GM23338 (cell line): ENCODE measurements around the gene SDR39U1.
"Not testable (repeated sequence)": the region's sequence is repeated elsewhere in the genome, so short reads cannot be mapped to it uniquely, and the experiment has no call there.

Experiments
- CREB1 ChIP-seq: fragments of 250-450 bp; sonication (Bioruptor Pico); IDR thresholded peaks from 2 replicates; pipeline ENCODE4 v1.5.0; 2020; ENCODE audit warnings: low read depth, mild to moderate bottlenecking, moderate library complexity
- CTCF ChIP-seq, 2 experiments: fragments of 200-600 bp in 1 of 2; sonication (generic) in 1 of 2; conservative IDR thresholded peaks; 2 replicates each; pipeline versions ENCODE4 v1.5.1 to v1.6.1; 2016 to 2017; ENCODE audit warnings: antibody characterized with exemption in 2 of 2, low read depth in 2 of 2, mild to moderate bottlenecking in 2 of 2, moderate library complexity in 1 of 2
- ETS1 ChIP-seq: IDR thresholded peaks from 2 replicates; pipeline ENCODE4 v1.6.1; 2016; ENCODE audit warnings: antibody characterized with exemption
- EZH2 ChIP-seq: fragments of 200-600 bp; sonication (generic); IDR thresholded peaks from one replicate; pipeline ENCODE4 v1.8.0; 2017; ENCODE audit warnings: antibody characterized with exemption, mild to moderate bottlenecking, low read depth; ENCODE audit not compliant: unreplicated experiment
- EZH2phosphoT487 ChIP-seq: fragments of 200-600 bp; sonication (generic); IDR thresholded peaks from one replicate; pipeline ENCODE4 v1.8.1; 2018; ENCODE audit warnings: antibody characterized with exemption; ENCODE audit not compliant: unreplicated experiment
- JUNB ChIP-seq: IDR thresholded peaks from one replicate; pipeline ENCODE4 v1.6.1; 2016; ENCODE audit warnings: antibody characterized with exemption; ENCODE audit not compliant: unreplicated experiment
- NANOG ChIP-seq: IDR thresholded peaks from 2 replicates; pipeline ENCODE4 v1.6.1; 2016; ENCODE audit warnings: antibody characterized with exemption, borderline replicate concordance
- POLR2AphosphoS5 ChIP-seq: IDR thresholded peaks from 2 replicates; pipeline ENCODE4 v1.6.1; 2016; ENCODE audit warnings: antibody characterized with exemption, low read depth
- REST ChIP-seq: IDR thresholded peaks from one replicate; pipeline ENCODE4 v1.6.1; 2018; ENCODE audit warnings: antibody characterized with exemption; ENCODE audit not compliant: unreplicated experiment
- STAT1 ChIP-seq: IDR thresholded peaks from one replicate; pipeline ENCODE4 v1.6.1; 2016; ENCODE audit warnings: antibody characterized with exemption; ENCODE audit not compliant: unreplicated experiment
- ZNF114 ChIP-seq: fragments of 250-450 bp; sonication (Bioruptor Pico); IDR thresholded peaks from 2 replicates; pipeline ENCODE4 v1.5.0; 2020; ENCODE audit warnings: mild to moderate bottlenecking, moderate library complexity
- ZNF331 ChIP-seq: fragments of 250-450 bp; sonication (Bioruptor Pico); IDR thresholded peaks from 2 replicates; pipeline ENCODE4 v1.5.0; 2020; ENCODE audit warnings: low read depth, mild to moderate bottlenecking, moderate library complexity
- TF ChIP-seq, protein P1 (sequence below): fragments of 250-450 bp; sonication (Bioruptor Pico); IDR thresholded peaks from 2 replicates; pipeline ENCODE4 v1.5.0; 2020; ENCODE audit warnings: mild to moderate bottlenecking, moderate library complexity

GRCh38 chr14:24491586-24492408 is 49.2 kb upstream of the SDR39U1 start:
- TF ChIP-seq EZH2; EZH2phosphoT487; CTCF (conservative IDR thresholded peaks at IDR 0.05; ENCODE audit: low read depth in 2 of 2); STAT1; JUNB; REST; POLR2AphosphoS5; ZNF114 (CRISPR knock-in tag); ZNF331; CREB1 (CRISPR knock-in tag); NANOG; ETS1: not testable (repeated sequence)
- TF ChIP-seq, protein P1, sequence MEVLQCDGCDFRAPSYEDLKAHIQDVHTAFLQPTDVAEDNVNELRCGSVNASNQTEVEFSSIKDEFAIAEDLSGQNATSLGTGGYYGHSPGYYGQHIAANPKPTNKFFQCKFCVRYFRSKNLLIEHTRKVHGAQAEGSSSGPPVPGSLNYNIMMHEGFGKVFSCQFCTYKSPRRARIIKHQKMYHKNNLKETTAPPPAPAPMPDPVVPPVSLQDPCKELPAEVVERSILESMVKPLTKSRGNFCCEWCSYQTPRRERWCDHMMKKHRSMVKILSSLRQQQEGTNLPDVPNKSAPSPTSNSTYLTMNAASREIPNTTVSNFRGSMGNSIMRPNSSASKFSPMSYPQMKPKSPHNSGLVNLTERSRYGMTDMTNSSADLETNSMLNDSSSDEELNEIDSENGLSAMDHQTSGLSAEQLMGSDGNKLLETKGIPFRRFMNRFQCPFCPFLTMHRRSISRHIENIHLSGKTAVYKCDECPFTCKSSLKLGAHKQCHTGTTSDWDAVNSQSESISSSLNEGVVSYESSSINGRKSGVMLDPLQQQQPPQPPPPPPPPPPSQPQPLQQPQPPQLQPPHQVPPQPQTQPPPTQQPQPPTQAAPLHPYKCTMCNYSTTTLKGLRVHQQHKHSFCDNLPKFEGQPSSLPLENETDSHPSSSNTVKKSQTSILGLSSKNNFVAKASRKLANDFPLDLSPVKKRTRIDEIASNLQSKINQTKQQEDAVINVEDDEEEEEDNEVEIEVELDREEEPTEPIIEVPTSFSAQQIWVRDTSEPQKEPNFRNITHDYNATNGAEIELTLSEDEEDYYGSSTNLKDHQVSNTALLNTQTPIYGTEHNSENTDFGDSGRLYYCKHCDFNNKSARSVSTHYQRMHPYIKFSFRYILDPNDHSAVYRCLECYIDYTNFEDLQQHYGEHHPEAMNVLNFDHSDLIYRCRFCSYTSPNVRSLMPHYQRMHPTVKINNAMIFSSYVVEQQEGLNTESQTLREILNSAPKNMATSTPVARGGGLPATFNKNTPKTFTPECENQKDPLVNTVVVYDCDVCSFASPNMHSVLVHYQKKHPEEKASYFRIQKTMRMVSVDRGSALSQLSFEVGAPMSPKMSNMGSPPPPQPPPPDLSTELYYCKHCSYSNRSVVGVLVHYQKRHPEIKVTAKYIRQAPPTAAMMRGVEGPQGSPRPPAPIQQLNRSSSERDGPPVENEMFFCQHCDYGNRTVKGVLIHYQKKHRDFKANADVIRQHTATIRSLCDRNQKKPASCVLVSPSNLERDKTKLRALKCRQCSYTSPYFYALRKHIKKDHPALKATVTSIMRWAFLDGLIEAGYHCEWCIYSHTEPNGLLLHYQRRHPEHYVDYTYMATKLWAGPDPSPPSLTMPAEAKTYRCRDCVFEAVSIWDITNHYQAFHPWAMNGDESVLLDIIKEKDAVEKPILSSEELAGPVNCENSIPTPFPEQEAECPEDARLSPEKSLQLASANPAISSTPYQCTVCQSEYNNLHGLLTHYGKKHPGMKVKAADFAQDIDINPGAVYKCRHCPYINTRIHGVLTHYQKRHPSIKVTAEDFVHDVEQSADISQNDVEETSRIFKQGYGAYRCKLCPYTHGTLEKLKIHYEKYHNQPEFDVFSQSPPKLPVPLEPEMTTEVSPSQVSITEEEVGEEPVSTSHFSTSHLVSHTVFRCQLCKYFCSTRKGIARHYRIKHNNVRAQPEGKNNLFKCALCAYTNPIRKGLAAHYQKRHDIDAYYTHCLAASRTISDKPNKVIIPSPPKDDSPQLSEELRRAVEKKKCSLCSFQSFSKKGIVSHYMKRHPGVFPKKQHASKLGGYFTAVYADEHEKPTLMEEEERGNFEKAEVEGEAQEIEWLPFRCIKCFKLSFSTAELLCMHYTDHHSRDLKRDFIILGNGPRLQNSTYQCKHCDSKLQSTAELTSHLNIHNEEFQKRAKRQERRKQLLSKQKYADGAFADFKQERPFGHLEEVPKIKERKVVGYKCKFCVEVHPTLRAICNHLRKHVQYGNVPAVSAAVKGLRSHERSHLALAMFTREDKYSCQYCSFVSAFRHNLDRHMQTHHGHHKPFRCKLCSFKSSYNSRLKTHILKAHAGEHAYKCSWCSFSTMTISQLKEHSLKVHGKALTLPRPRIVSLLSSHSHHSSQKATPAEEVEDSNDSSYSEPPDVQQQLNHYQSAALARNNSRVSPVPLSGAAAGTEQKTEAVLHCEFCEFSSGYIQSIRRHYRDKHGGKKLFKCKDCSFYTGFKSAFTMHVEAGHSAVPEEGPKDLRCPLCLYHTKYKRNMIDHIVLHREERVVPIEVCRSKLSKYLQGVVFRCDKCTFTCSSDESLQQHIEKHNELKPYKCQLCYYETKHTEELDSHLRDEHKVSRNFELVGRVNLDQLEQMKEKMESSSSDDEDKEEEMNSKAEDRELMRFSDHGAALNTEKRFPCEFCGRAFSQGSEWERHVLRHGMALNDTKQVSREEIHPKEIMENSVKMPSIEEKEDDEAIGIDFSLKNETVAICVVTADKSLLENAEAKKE = not testable (repeated sequence)
